ENCODE results near the gene JMJD1C. TPM values are rescaled to one million over a fixed set of nuclear protein-coding genes. Genes with fewer than 3 reads are reported as not detected.
"Not testable (repeated sequence)": the region's sequence is repeated elsewhere in the genome, so short reads cannot be mapped to it uniquely, and the experiment has no call there.

The JMJD1C gene
- total RNA-seq, 2 experiments from 2014 or later = 41.5 to 42.5 TPM

DNA sequence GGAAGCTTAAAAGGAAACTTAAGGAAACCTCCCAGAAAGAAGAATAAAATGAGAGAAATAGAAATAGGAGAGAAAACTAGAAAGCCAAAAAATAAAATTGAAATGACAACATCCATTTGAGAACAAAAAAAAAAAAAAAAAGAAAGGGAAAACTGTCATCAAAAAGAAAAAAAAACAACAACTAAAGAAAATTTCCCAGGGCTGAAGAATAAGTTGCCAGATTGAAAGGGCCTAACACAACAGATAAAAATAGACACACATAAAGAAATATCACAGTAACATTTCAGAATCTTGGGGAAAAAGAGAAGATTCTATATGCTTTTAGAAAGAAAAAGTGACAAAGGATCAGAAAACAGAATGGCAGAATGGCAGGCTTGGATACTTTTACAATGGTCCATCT lies 157.1 kb downstream of the JMJD1C start:
- H3K27me3 Mint-ChIP-seq = no peaks in the 10 kb centered on the region
- H3K4me1 Mint-ChIP-seq = peaks cover 4% of the 10 kb centered on the region

DNA sequence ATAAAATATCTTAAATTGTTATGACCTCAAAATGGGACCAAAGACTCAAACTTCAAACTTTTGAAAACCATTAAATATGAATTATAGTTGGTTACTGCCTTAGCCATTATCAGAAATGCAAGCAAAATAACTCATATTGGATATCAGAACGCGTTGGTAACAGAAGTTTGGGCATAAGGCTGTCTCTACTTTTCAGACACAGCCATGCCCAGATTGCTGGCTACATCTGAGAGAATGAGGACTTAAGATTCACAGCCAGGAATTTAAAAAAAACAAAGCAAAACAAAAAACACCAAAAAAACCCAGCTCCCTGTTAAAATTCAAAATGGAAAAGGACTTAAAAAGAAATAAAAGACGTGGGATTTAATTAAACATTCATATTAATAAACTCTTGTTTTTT lies 161.6 kb downstream of the JMJD1C start:
- no peaks in the 10 kb centered on the region for H3K27me3 Mint-ChIP-seq
- no peak overlapping the region for H3K4me3 Mint-ChIP-seq
- DNase-seq (no peak), ATAC-seq (no peak)
- H3K27ac Mint-ChIP-seq = no peak overlapping the region
- H3K36me3 Mint-ChIP-seq (ENCODE audit: low read depth) = peaks cover 1% of the 10 kb centered on the region
- no peaks in the 10 kb centered on the region for H3K9me3 Mint-ChIP-seq (ENCODE audit: low read depth)
- ChIA-PET POLR2A (no interaction called here), CTCF (no interaction called here)
- peaks cover 4% of the 10 kb centered on the region for H3K4me1 Mint-ChIP-seq
- intact Hi-C loops (cut with DNase I, micrococcal nuclease) = no loop called here

More for the DNA sequence above, 157.1 kb downstream of the JMJD1C start:
- DNase-seq = no peak
- no peak for ATAC-seq
- Mint-ChIP-seq H3K9me3 (ENCODE audit: low read depth) (no peaks in the 10 kb centered on the region), H3K27ac (no peak overlapping the region), H3K36me3 (ENCODE audit: low read depth) (no peaks in the 10 kb centered on the region), H3K4me3 (no peak overlapping the region)
- ChIA-PET POLR2A (no interaction called here), CTCF (no interaction called here)
- intact Hi-C loops (cut with DNase I, micrococcal nuclease) = no loop called here

DNA sequence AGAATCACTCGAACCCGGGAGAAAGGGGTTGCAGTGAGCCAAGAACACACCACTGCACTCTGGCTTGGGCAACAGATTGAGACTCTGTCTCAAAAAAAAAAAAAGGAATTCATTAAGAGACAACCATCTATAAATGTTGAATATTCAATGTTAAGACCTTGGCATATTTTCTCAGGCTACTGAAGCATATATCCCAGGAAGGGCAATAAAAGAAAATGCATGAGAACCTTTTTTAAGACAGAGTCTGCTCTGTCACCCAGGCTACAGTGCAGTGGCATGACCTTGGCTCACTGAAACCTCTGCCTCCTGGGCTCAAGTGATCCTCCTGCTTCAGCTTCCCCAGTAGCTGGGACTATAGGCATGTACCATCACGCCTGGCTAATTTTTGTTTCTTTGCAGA lies 165.0 kb downstream of the JMJD1C start:
- H3K9me3 Mint-ChIP-seq (ENCODE audit: low read depth) = no peaks in the 10 kb centered on the region
- CTCF ChIA-PET = interaction anchor here (0.5 to 1.1 kb wide), 3 partner anchors 24 to 164 kb away, joined by 3 read pairs; no protein-coding TSS in a partner anchor
- DNase-seq = no peak
- intact Hi-C loops (cut with DNase I, micrococcal nuclease) = no loop called here
- POLR2A ChIA-PET = no interaction called here
- no peak overlapping the region for H3K27ac Mint-ChIP-seq
- H3K4me3 Mint-ChIP-seq = no peak overlapping the region
- H3K27me3 Mint-ChIP-seq = no peaks in the 10 kb centered on the region
- no peaks in the 10 kb centered on the region for H3K4me1 Mint-ChIP-seq
- no peak for ATAC-seq
- peaks cover 1% of the 10 kb centered on the region for H3K36me3 Mint-ChIP-seq (ENCODE audit: low read depth)

DNA sequence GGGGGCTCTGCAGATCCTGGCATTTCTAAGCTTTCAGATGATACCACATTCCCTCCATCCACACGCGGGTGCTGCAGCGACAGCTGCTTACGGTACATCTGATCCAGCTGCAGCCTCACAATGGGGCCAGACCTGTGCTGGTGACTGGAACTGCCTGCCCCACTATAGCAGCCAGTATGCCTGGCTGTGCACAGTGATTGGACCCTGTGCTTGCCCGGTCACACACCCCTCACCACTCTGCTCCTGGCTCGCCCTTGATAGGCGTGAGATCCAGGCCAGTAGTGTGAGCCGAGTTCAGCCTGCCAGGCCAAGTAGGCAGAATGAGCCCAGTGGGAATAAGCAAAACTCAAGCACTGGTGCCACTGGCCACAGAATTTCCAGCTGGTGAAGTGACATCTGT lies 167.8 kb downstream of the JMJD1C start:
- Mint-ChIP-seq H3K27ac (no peak overlapping the region), H3K36me3 (ENCODE audit: low read depth) (peaks cover 1% of the 10 kb centered on the region), H3K27me3 (no peaks in the 10 kb centered on the region), H3K4me3 (no peak overlapping the region), H3K9me3 (ENCODE audit: low read depth) (no peaks in the 10 kb centered on the region), H3K4me1 (peaks cover 2% of the 10 kb centered on the region)
- ATAC-seq = no peak
- POLR2A ChIA-PET = no interaction called here
- intact Hi-C loops (cut with DNase I, micrococcal nuclease) = no loop called here
- CTCF ChIA-PET = interaction anchor here (1.6 kb wide), 1 partner anchor 26 kb away, joined by 3 read pairs; no protein-coding TSS in a partner anchor
- no peak for DNase-seq

DNA sequence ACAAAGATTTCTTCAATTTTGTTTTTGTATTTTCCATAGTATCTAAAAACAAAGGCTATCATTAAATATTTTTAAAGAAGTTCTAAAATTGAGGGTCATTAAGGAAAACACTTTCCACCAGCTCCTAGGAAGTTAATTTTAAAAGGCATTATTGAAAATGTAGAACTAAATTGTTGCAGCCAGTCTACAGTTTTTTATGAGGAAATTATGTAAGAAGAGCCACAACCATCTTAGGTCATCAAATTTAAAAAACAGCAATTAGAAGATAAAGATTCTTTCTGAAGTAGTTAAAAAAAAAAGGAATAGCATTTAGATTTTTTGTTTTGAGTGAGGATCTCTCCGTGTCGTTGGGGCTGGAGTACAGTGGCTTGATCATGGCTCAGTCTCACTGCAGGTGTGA lies 171.0 kb downstream of the JMJD1C start:
- ChIA-PET CTCF (no interaction called here), POLR2A (no interaction called here)
- DNase-seq (no peak), ATAC-seq (no peak)
- intact Hi-C loops (cut with DNase I, micrococcal nuclease) = no loop called here
- peaks cover 2% of the 10 kb centered on the region for H3K4me1 Mint-ChIP-seq
- no peaks in the 10 kb centered on the region for H3K36me3 Mint-ChIP-seq (ENCODE audit: low read depth)
- no peak overlapping the region for H3K27ac Mint-ChIP-seq
- H3K4me3 Mint-ChIP-seq = no peak overlapping the region
- H3K27me3 Mint-ChIP-seq = no peaks in the 10 kb centered on the region
- H3K9me3 Mint-ChIP-seq (ENCODE audit: low read depth) = no peaks in the 10 kb centered on the region

DNA sequence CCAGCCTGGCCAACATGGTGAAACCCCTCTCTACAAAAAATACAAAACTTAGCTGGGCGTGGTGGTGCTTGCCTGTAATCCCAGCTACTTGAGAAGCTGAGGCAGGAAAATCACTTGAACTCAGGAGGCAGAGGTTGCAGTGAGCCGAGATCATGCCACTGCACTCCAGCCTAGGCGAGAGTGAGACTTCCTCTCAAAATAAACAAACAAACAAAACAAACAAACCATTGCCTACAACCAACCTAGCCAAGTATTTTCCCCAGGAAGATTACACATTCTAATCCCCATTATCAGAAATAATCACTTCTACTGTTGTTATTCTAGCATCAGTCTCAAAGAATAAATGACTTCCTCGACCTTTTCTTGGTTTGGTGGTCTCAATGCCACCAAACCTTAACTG lies 172.9 kb downstream of the JMJD1C start:
- not testable (repeated sequence) for H3K27me3 Mint-ChIP-seq

DNA sequence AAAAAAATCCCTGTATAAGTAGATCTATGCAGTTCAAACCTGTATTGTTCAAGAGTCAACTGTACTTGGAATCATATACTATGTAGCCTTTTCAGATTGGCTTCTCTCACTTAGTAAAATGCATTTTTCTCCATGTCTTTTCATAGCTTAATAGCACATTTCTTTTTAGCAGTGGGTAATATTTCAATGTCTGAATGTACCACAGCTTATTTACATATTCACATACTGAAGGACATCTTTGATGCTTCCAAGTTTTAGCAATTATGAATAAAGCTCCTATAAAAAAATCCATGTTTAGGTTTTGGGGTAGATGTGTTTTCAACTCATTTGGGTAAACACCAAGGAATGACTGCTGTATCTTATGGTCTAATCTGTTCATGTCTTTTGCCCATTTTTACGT lies 177.6 kb downstream of the JMJD1C start:
- no peaks in the 10 kb centered on the region for H3K27me3 Mint-ChIP-seq
- POLR2A ChIA-PET = no interaction called here
- H3K9me3 Mint-ChIP-seq (ENCODE audit: low read depth) = no peaks in the 10 kb centered on the region
- CTCF ChIA-PET = no interaction called here
- no peak overlapping the region for H3K27ac Mint-ChIP-seq
- DNase-seq (no peak), ATAC-seq (no peak)
- peaks cover 4% of the 10 kb centered on the region for H3K4me1 Mint-ChIP-seq
- H3K4me3 Mint-ChIP-seq = no peak overlapping the region
- no peaks in the 10 kb centered on the region for H3K36me3 Mint-ChIP-seq (ENCODE audit: low read depth)
- intact Hi-C loops (cut with DNase I, micrococcal nuclease) = no loop called here

More for the DNA sequence above, 172.9 kb downstream of the JMJD1C start:
- H3K4me3 Mint-ChIP-seq; POLR2A ChIA-PET; H3K27ac Mint-ChIP-seq; ATAC-seq; H3K36me3 Mint-ChIP-seq (ENCODE audit: low read depth); H3K4me1 Mint-ChIP-seq; DNase-seq; H3K9me3 Mint-ChIP-seq (ENCODE audit: low read depth); intact Hi-C loops (cut with DNase I, micrococcal nuclease): not testable (repeated sequence)
- CTCF ChIA-PET = interaction anchor here (0.6 to 1.6 kb wide), 2 partner anchors 76 to 168 kb away, joined by 3 to 6 read pairs; no protein-coding TSS in a partner anchor

DNA sequence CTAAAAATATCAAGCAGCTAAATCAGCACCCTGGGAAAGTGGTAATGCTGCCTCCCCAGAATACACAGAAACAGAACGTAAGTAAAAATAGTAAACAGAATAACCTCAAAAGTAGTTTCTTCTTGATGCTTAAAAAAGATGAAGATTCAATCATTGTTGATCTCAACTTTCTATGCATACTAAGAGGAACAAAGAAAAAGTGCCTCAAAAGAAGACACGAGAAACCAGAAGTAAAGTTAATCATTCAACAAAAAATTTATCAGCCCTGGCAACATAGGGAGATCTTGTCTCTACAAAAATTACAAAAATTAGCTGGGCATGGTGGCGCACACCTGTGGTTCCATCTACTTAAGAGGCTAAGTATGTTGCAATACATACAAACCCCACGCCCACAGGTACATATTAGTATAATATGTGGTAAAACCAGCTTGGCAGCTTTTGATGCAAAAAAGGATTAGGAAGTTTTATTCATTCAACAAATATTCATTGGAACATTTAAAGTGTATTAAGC lies 179.0 kb downstream of the JMJD1C start:
- no peak overlapping the region for H3K27ac Mint-ChIP-seq
- DNase-seq = no peak
- H3K4me3 Mint-ChIP-seq = no peak overlapping the region
- intact Hi-C loops (cut with DNase I, micrococcal nuclease) = no loop called here
- peaks cover 2% of the 10 kb centered on the region for H3K4me1 Mint-ChIP-seq
- no peak for ATAC-seq
- H3K27me3 Mint-ChIP-seq = no peaks in the 10 kb centered on the region
- no peaks in the 10 kb centered on the region for H3K36me3 Mint-ChIP-seq (ENCODE audit: low read depth)
- POLR2A ChIA-PET = interaction anchor here (0.6 to 0.7 kb wide), 2 partner anchors 13 to 19 kb away, joined by 3 read pairs; no protein-coding TSS in a partner anchor
- CTCF ChIA-PET = interaction anchor here (0.9 to 1.0 kb wide), 3 partner anchors 9 to 69 kb away, joined by 3 to 4 read pairs (median 3); no protein-coding TSS in a partner anchor
- H3K9me3 Mint-ChIP-seq (ENCODE audit: low read depth) = no peaks in the 10 kb centered on the region

DNA sequence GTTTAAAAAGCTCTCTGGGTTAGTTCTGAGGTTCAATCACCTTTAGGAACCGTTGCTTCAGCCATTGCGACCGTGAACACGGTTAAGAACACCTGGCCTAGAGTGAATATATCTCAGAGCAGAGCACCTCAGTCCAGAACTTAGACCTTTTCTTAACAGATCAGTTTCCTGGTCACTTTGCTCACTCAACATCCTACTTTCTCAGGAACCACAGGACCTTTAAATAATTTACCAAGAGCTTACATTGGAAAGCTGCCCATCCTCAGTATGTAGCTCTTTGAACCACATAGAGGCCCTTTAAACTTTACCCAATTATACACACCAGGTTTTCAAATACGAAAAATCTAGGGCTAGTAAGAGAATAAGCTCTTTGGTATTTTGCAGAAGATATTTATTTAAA lies 179.4 kb downstream of the JMJD1C start:
- POLR2A ChIA-PET = interaction anchor here (0.6 to 0.7 kb wide), 2 partner anchors 13 to 19 kb away, joined by 3 read pairs; no protein-coding TSS in a partner anchor
- Mint-ChIP-seq H3K27ac (no peak overlapping the region), H3K36me3 (ENCODE audit: low read depth) (no peaks in the 10 kb centered on the region), H3K27me3 (no peaks in the 10 kb centered on the region), H3K9me3 (ENCODE audit: low read depth) (no peaks in the 10 kb centered on the region), H3K4me1 (peaks cover 2% of the 10 kb centered on the region), H3K4me3 (no peak overlapping the region)
- DNase-seq = no peak
- intact Hi-C loops (cut with DNase I, micrococcal nuclease) = no loop called here
- CTCF ChIA-PET = interaction anchor here (1.0 kb wide), 2 partner anchors 9 to 69 kb away, joined by 3 to 4 read pairs; no protein-coding TSS in a partner anchor
- no peak for ATAC-seq

DNA sequence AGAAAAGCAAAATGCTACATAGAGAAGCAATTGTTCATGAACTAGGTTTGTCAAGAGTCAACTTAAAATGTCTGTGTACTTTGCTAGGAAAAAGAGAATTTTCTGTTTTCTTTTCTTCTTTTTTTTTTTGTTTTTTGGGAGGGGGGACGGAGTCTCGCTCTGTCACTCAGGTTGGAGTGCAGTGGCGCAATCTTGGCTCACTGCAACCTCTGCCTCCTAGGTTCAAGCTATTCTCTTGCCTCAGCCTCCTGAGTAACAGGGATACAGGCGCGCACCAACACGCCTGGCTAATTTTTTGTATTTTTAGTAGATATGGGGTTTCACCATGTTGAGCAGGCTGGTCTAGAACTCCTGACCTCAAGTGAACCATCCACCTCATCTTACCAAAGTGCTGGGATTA lies 181.9 kb downstream of the JMJD1C start:
- H3K9me3 Mint-ChIP-seq (ENCODE audit: low read depth); H3K27ac Mint-ChIP-seq; H3K4me1 Mint-ChIP-seq; DNase-seq; H3K27me3 Mint-ChIP-seq; intact Hi-C loops (cut with DNase I, micrococcal nuclease); ATAC-seq; CTCF ChIA-PET; H3K36me3 Mint-ChIP-seq (ENCODE audit: low read depth); H3K4me3 Mint-ChIP-seq: not testable (repeated sequence)
- POLR2A ChIA-PET = interaction anchor here (0.6 kb wide), 2 partner anchors 10 to 221 kb away, joined by 3 to 5 read pairs; no protein-coding TSS in a partner anchor

DNA sequence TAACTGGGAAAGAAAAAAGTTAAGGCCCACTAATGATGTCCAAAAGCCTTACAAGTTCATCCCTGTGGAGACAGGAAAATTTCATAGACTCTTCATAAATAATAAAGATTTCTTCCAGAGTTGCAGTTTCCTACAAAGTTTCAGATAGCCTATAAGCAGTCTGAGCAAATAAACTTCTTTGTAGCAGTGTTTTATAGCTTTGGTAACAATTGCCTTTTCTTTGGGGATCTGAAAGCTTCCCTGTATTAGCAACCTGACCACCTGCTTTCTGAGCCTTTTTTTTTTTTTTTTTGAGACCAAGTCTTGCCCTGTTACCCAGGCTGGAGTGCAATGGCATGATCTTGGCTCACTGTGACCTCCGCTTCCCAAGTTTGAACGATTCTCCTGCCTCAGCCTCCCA lies 182.7 kb downstream of the JMJD1C start:
- ChIA-PET POLR2A (interaction anchor here (0.6 kb wide), 1 partner anchor 15 kb away, joined by 3 read pairs; no protein-coding TSS in a partner anchor), CTCF (no interaction called here)
- H3K4me1 Mint-ChIP-seq = peaks cover 2% of the 10 kb centered on the region
- no peak overlapping the region for H3K4me3 Mint-ChIP-seq
- no peaks in the 10 kb centered on the region for H3K9me3 Mint-ChIP-seq (ENCODE audit: low read depth)
- no peaks in the 10 kb centered on the region for H3K36me3 Mint-ChIP-seq (ENCODE audit: low read depth)
- no peak for ATAC-seq
- H3K27ac Mint-ChIP-seq = no peak overlapping the region
- H3K27me3 Mint-ChIP-seq = no peaks in the 10 kb centered on the region
- intact Hi-C loops (cut with DNase I, micrococcal nuclease) = no loop called here
- DNase-seq = no peak

DNA sequence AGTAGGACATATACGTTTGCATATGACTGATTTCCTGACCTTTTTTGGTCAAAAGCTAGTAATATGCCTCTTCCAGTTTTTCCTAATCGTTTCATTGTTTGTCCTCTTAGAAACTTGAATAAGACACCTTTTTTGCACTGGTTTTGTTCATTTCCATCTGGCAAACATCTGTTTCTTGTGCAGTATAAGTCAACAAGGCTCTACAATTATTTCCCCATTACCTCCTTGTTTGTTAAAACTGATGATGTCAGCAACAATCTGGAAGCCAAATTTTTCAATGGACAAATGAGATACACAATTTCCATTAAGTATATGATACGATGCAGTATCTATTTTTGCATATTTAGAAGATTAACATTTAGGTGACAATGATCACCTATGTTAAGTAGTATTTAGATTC lies 183.8 kb downstream of the JMJD1C start:
- DNase-seq = no peak
- Mint-ChIP-seq H3K27ac (no peak overlapping the region), H3K36me3 (ENCODE audit: low read depth) (no peaks in the 10 kb centered on the region), H3K4me3 (no peak overlapping the region), H3K9me3 (ENCODE audit: low read depth) (no peaks in the 10 kb centered on the region), H3K4me1 (peaks cover 2% of the 10 kb centered on the region), H3K27me3 (no peaks in the 10 kb centered on the region)
- ATAC-seq = no peak
- ChIA-PET CTCF (no interaction called here), POLR2A (no interaction called here)
- intact Hi-C loops (cut with DNase I, micrococcal nuclease) = no loop called here
